ENCODE measurements around the gene ARID3C. TPM values are rescaled to one million over a fixed set of nuclear protein-coding genes. Genes with fewer than 3 reads are reported as not detected.
A peak's percentile ranks its signal among the peaks of the same experiment; 100 is the strongest.

The ARID3C gene
- total and polyA plus RNA-seq, 9 donors: 0.07 to 0.15 (median 0.12) TPM; not detected in 4

GRCh38 chr9:34577400-34578240 lies 51.2 kb downstream of the ARID3C start:
- WGBS (ENCODE audit: insufficient coverage): under 1% methylated on average over 58 of the region's 62 CpGs
- H3K4me1 ChIP-seq (ENCODE audit: control insufficient read depth, insufficient read depth, low read length): peaks cover 63% of the 10 kb centered on the region
- peaks cover 63% of the 10 kb centered on the region for H3K27me3 ChIP-seq (ENCODE audit: control insufficient read depth, insufficient read depth, low read length)
- peak overlapping the region; percentile 23 for H3K4me3 ChIP-seq (ENCODE audit: low read length)
- DNase-seq: peak; percentile 96
- no peaks in the 10 kb centered on the region for H3K36me3 ChIP-seq (ENCODE audit: control insufficient read depth, insufficient read depth, low read length)
- no peaks in the 10 kb centered on the region for H3K9me3 ChIP-seq (replicated peaks; ENCODE audit: control insufficient read depth, low read depth, low read length)
- H3K27ac ChIP-seq (ENCODE audit: low read length): peak overlapping the region; percentile 73

DNA sequence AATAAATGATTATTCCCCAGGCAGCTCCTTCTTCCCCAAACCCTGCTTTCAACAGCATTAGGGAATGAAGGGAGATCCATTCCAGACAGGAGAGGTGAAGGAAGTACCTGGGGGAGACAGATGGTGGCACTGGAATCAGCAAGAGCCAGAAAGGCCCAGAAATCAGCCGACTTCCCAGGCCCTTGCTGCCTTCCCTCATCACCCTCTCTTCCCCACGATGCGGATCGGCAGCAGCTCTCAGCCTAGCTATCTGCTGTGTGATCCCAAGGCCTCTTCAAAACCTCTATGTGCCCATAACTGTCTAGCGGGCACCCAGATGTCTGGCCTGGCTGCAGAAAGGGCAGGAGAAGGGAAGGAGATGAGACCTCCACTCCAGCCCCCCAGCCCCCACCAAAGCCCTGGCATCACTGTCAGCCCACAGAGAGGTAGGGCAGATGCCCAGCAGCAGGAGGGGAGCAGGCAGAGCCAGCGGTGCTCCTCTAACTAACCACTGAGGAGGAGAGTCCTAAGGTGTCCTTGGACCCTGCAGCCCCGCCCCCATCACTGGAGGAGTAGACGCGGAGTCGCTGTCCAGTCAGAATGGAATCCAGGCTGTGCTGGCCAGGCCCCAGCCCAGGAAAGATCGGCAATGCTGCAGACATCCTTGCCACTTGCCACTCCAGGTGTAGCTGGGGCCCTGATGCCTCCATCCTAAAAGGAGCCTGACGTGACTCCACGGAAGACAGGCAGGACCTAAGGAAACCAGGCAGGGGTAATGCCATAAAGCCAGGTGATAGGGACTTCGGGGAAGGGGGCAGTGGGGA lies 52.1 kb downstream of the ARID3C start:
- peak; percentile 74 for DNase-seq
- H3K4me1 ChIP-seq (ENCODE audit: control insufficient read depth, insufficient read depth, low read length): peaks cover 69% of the 10 kb centered on the region
- H3K4me3 ChIP-seq (ENCODE audit: low read length): no peak overlapping the region
- WGBS (ENCODE audit: insufficient coverage): 24% methylated on average over 9 of the region's 14 CpGs
- no peaks in the 10 kb centered on the region for H3K36me3 ChIP-seq (ENCODE audit: control insufficient read depth, insufficient read depth, low read length)
- no peaks in the 10 kb centered on the region for H3K9me3 ChIP-seq (replicated peaks; ENCODE audit: control insufficient read depth, low read depth, low read length)
- peaks cover 58% of the 10 kb centered on the region for H3K27me3 ChIP-seq (ENCODE audit: control insufficient read depth, insufficient read depth, low read length)
- H3K27ac ChIP-seq (ENCODE audit: low read length): peak overlapping the region; percentile 64

GRCh38 chr9:34575862-34576596 lies 52.8 kb downstream of the ARID3C start:
- H3K27me3 ChIP-seq (ENCODE audit: control insufficient read depth, insufficient read depth, low read length): peaks cover 51% of the 10 kb centered on the region
- H3K4me1 ChIP-seq (ENCODE audit: control insufficient read depth, insufficient read depth, low read length): peaks cover 77% of the 10 kb centered on the region
- H3K9me3 ChIP-seq (replicated peaks; ENCODE audit: control insufficient read depth, low read depth, low read length): no peaks in the 10 kb centered on the region
- H3K4me3 ChIP-seq (ENCODE audit: low read length): no peak overlapping the region
- DNase-seq: no peak
- 46% methylated on average over 15 of the region's 21 CpGs for WGBS (ENCODE audit: insufficient coverage)
- H3K27ac ChIP-seq (ENCODE audit: low read length): peak overlapping the region; percentile 2
- no peaks in the 10 kb centered on the region for H3K36me3 ChIP-seq (ENCODE audit: control insufficient read depth, insufficient read depth, low read length)

GRCh38 chr9:34575241-34575640 lies 53.6 kb downstream of the ARID3C start:
- Histone ChIP-seq H3K4me1 (ENCODE audit: control insufficient read depth, insufficient read depth, low read length) (peaks cover 84% of the 10 kb centered on the region), H3K4me3 (ENCODE audit: low read length) (no peak overlapping the region), H3K27ac (ENCODE audit: low read length) (peak overlapping the region; percentile 25), H3K9me3 (replicated peaks; ENCODE audit: control insufficient read depth, low read depth, low read length) (no peaks in the 10 kb centered on the region), H3K27me3 (ENCODE audit: control insufficient read depth, insufficient read depth, low read length) (peaks cover 43% of the 10 kb centered on the region), H3K36me3 (ENCODE audit: control insufficient read depth, insufficient read depth, low read length) (no peaks in the 10 kb centered on the region)
- DNase-seq: no peak
- 17% methylated on average over 2 of the region's 8 CpGs for WGBS (ENCODE audit: insufficient coverage)

GRCh38 chr9:34574571-34574970 lies 54.3 kb downstream of the ARID3C start:
- peak; percentile 85 for DNase-seq
- peaks cover 37% of the 10 kb centered on the region for H3K27me3 ChIP-seq (ENCODE audit: control insufficient read depth, insufficient read depth, low read length)
- no peaks in the 10 kb centered on the region for H3K36me3 ChIP-seq (ENCODE audit: control insufficient read depth, insufficient read depth, low read length)
- 37% methylated on average over 11 of the region's 12 CpGs for WGBS (ENCODE audit: insufficient coverage)
- H3K27ac ChIP-seq (ENCODE audit: low read length): peak overlapping the region; percentile 79
- no peak overlapping the region for H3K4me3 ChIP-seq (ENCODE audit: low read length)
- peaks cover 86% of the 10 kb centered on the region for H3K4me1 ChIP-seq (ENCODE audit: control insufficient read depth, insufficient read depth, low read length)
- H3K9me3 ChIP-seq (replicated peaks; ENCODE audit: control insufficient read depth, low read depth, low read length): no peaks in the 10 kb centered on the region

- H3K4me3 ChIP-seq (ENCODE audit: low read length): no peak overlapping the region
- WGBS (ENCODE audit: insufficient coverage): 37% methylated on average over 7 of the region's 17 CpGs
- H3K36me3 ChIP-seq (ENCODE audit: control insufficient read depth, insufficient read depth, low read length): no peaks in the 10 kb centered on the region
- H3K27me3 ChIP-seq (ENCODE audit: control insufficient read depth, insufficient read depth, low read length): peaks cover 29% of the 10 kb centered on the region
- peak overlapping the region; percentile 79 for H3K27ac ChIP-seq (ENCODE audit: low read length)
- peak; percentile 69 for DNase-seq
- H3K4me1 ChIP-seq (ENCODE audit: control insufficient read depth, insufficient read depth, low read length): peaks cover 85% of the 10 kb centered on the region
- H3K9me3 ChIP-seq (replicated peaks; ENCODE audit: control insufficient read depth, low read depth, low read length): no peaks in the 10 kb centered on the region
Measured at GRCh38 chr9:34573599-34574325, 55.1 kb downstream of the ARID3C start.

- 78% methylated on average over 6 of the region's 6 CpGs for WGBS (ENCODE audit: insufficient coverage)
- H3K4me1 ChIP-seq (ENCODE audit: control insufficient read depth, insufficient read depth, low read length): peaks cover 83% of the 10 kb centered on the region
Measured at GRCh38 chr9:34572628-34573027, 56.2 kb downstream of the ARID3C start.

DNA sequence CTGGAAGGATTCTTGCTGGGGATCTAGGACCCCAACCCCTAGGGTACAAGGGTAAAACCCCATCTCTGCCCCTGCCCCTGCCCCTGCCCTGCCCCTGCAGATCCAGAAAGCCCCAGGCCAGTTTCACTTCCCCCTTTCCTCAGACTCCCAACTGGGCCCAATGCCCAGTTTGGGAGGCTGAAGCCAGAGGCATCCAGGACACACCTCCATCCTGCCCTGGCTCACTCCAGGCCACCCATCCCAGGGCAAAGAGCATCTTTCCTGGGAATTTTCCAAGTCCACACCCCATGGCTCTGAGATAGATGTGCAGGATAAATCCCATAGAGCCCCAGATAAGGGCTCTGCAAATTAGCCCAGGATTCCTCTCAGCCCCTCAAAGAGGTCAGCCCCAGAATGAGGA lies 56.8 kb downstream of the ARID3C start:
- H3K27me3 ChIP-seq (ENCODE audit: control insufficient read depth, insufficient read depth, low read length): peaks cover 24% of the 10 kb centered on the region
- no peaks in the 10 kb centered on the region for H3K36me3 ChIP-seq (ENCODE audit: control insufficient read depth, insufficient read depth, low read length)
- no peak for DNase-seq
- no peaks in the 10 kb centered on the region for H3K9me3 ChIP-seq (replicated peaks; ENCODE audit: control insufficient read depth, low read depth, low read length)
- no peak overlapping the region for H3K27ac ChIP-seq (ENCODE audit: low read length)
- no peak overlapping the region for H3K4me3 ChIP-seq (ENCODE audit: low read length)
- H3K4me1 ChIP-seq (ENCODE audit: control insufficient read depth, insufficient read depth, low read length): peaks cover 80% of the 10 kb centered on the region

More at GRCh38 chr9:34572628-34573027, 56.2 kb downstream of the ARID3C start:
- Histone ChIP-seq H3K4me3 (ENCODE audit: low read length) (no peak overlapping the region), H3K36me3 (ENCODE audit: control insufficient read depth, insufficient read depth, low read length) (no peaks in the 10 kb centered on the region), H3K9me3 (replicated peaks; ENCODE audit: control insufficient read depth, low read depth, low read length) (no peaks in the 10 kb centered on the region), H3K27ac (ENCODE audit: low read length) (no peak overlapping the region), H3K27me3 (ENCODE audit: control insufficient read depth, insufficient read depth, low read length) (peaks cover 28% of the 10 kb centered on the region)
- DNase-seq: no peak

DNA sequence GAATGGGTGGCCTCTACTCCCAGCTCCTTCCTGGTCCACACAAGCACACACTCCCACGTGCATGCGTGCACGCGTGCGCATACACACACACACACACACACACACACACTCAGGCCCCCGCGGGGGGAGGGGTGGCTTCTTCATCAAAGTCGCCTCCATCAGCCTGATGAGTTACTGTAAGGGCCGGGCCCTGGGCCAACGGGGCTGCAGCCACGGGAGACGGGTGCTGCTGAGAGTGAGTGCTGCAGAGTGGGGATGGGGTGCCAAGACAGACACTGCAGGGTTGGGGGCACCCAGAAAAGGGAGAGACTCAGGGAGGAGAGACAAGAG lies 57.4 kb downstream of the ARID3C start:
- Histone ChIP-seq H3K4me3 (ENCODE audit: low read length) (no peak overlapping the region), H3K27me3 (ENCODE audit: control insufficient read depth, insufficient read depth, low read length) (peaks cover 18% of the 10 kb centered on the region), H3K27ac (ENCODE audit: low read length) (no peak overlapping the region), H3K9me3 (replicated peaks; ENCODE audit: control insufficient read depth, low read depth, low read length) (no peaks in the 10 kb centered on the region), H3K36me3 (ENCODE audit: control insufficient read depth, insufficient read depth, low read length) (no peaks in the 10 kb centered on the region), H3K4me1 (ENCODE audit: control insufficient read depth, insufficient read depth, low read length) (peaks cover 79% of the 10 kb centered on the region)
- peak; percentile 59 for DNase-seq
- WGBS (ENCODE audit: insufficient coverage): 19% methylated on average over 5 of the region's 12 CpGs
